ENCODE measurements around the gene ZBTB38. TPM values are rescaled to one million over a fixed set of nuclear protein-coding genes. Genes with fewer than 3 reads are reported as not detected.

Gene ZBTB38
- total and polyA plus RNA-seq, 2 donors (not counting 3 experiments of a cell fraction or from before 2014, with no cell fraction given): 31.1 to 85.2 TPM

DNA sequence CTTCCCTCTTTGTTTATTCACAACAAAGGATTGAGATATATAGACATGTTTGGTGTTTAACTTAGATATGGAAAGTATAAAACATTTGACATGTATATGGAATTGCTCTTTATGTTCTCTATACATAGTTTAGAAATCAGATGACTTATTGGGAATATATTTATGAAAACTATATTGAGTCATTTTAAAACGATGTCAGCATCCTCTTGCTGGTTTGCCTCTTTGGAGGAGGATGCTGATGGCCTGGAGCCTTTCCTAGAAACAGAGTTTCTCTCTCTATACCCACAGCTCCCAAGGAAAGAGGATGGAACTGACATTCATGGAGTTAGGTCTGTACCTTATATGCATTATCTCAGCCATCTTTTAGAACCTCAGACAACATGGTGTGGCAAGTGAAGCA lies 40.3 kb downstream of the ZBTB38 start:
- FAIRE-seq: no peak
- ChIA-PET POLR2A (interaction anchor here (0.6 kb wide), 1 partner anchor 33 kb away, joined by 3 read pairs; no protein-coding TSS in a partner anchor), CTCF (interaction anchor here (1.4 to 1.5 kb wide), 2 partner anchors 18 to 46 kb away, joined by 3 to 4 read pairs; no protein-coding TSS in a partner anchor)
- Histone ChIP-seq H3K9me1 (replicated peaks; ENCODE audit: control insufficient read depth, extremely low read depth, insufficient read depth, low read length) (no peaks in the 10 kb centered on the region), H3K36me3 (ENCODE audit: control insufficient read depth in 2 of 2, extremely low read depth in 1 of 2, insufficient read depth in 2 of 2, low read length in 2 of 2) (peaks cover 14 to 29% of the 10 kb centered on the region in 2 experiments), H4K20me1 (replicated peaks; ENCODE audit: control insufficient read depth, extremely low read depth, insufficient read depth, low read length) (no peaks in the 10 kb centered on the region), H3K4me2 (ENCODE audit: insufficient read depth, low read length) (no peak overlapping the region), H3K4me3 (replicated peaks in 1 of 3; ENCODE audit: insufficient read depth in 1 of 3, low read depth in 1 of 3, low read length in 3 of 3) (no peak overlapping the region), H3K27ac (ENCODE audit: insufficient read depth, low read depth, low read length) (peak overlapping the region; percentile 25), H3K27me3 (ENCODE audit: control insufficient read depth in 2 of 2, insufficient read depth in 2 of 2, low read length in 2 of 2) (no peaks in the 10 kb centered on the region), H3K79me2 (ENCODE audit: control insufficient read depth, insufficient read depth, low read length) (peaks cover 47% of the 10 kb centered on the region), H2AFZ (ENCODE audit: low read depth, low read length) (no peak overlapping the region), H3K9me3 (replicated peaks; ENCODE audit: control insufficient read depth, insufficient read depth, low read length) (no peaks in the 10 kb centered on the region), H3K4me1 (ENCODE audit: control insufficient read depth, extremely low read depth, insufficient read depth, low read length) (peaks cover 80% of the 10 kb centered on the region), H3K9ac (replicated peaks; ENCODE audit: extremely low read depth, insufficient read depth, low read length) (no peak overlapping the region)
- TF ChIP-seq, protein P1, sequence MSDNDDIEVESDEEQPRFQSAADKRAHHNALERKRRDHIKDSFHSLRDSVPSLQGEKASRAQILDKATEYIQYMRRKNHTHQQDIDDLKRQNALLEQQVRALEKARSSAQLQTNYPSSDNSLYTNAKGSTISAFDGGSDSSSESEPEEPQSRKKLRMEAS (IDR thresholded peaks at IDR 0.05; ENCODE audit: insufficient read depth, insufficient read length): no peak
- dilution Hi-C loops (cut with MboI; ENCODE audit: extremely low pct_ligation_motif_present, low sequenced_read_pairs): no loop called here
- no peak for DNase-seq (ENCODE audit: low read depth, low spot score)
- BruUV-seq (replicated peaks): no TSS peak
- intact Hi-C loops (cut with micrococcal nuclease): no loop called here

GRCh38 chr3:141409940-141410241 lies 41.6 kb downstream of the ZBTB38 start:
- peak overlapping the region; percentile 71 for H3K9ac ChIP-seq (replicated peaks; ENCODE audit: extremely low read depth, insufficient read depth, low read length)
- H3K27ac ChIP-seq (ENCODE audit: insufficient read depth, low read depth, low read length): peak overlapping the region; percentile 90
- ChIA-PET POLR2A (no interaction called here), CTCF (interaction anchor here (1.4 to 4.5 kb wide), 6 partner anchors 16 to 98 kb away, joined by 3 to 37 read pairs (median 8); partner anchors contain the start of gene ZBTB38)
- peak overlapping the region; percentile 5 for H3K4me2 ChIP-seq (ENCODE audit: insufficient read depth, low read length)
- no TSS peak for BruUV-seq (replicated peaks)
- dilution Hi-C loops (cut with MboI; ENCODE audit: extremely low pct_ligation_motif_present, low sequenced_read_pairs): no loop called here
- H4K20me1 ChIP-seq (replicated peaks; ENCODE audit: control insufficient read depth, extremely low read depth, insufficient read depth, low read length): no peaks in the 10 kb centered on the region
- H3K27me3 ChIP-seq (ENCODE audit: control insufficient read depth in 2 of 2, insufficient read depth in 2 of 2, low read length in 2 of 2): no peaks in the 10 kb centered on the region
- peaks cover 75% of the 10 kb centered on the region for H3K4me1 ChIP-seq (ENCODE audit: control insufficient read depth, extremely low read depth, insufficient read depth, low read length)
- H3K9me1 ChIP-seq (replicated peaks; ENCODE audit: control insufficient read depth, extremely low read depth, insufficient read depth, low read length): no peaks in the 10 kb centered on the region
- TF ChIP-seq FOS (IDR thresholded peaks at IDR 0.05; ENCODE audit: borderline replicate concordance, insufficient read depth, low read length) (no peak), MYC (IDR thresholded peaks at IDR 0.05; ENCODE audit: low read depth, low read length) (no peak), JUN (IDR thresholded peaks at IDR 0.05; ENCODE audit: borderline replicate concordance, insufficient read depth, insufficient read length, low read depth) (no peak), EZH2 (IDR thresholded peaks at IDR 0.05; ENCODE audit: borderline replicate concordance, low read depth, low read length, severe bottlenecking) (no peak), POLR2A (IDR thresholded peaks at IDR 0.05; ENCODE audit: low read depth, low read length) (peak; percentile 15)
- TF ChIP-seq, protein P2, sequence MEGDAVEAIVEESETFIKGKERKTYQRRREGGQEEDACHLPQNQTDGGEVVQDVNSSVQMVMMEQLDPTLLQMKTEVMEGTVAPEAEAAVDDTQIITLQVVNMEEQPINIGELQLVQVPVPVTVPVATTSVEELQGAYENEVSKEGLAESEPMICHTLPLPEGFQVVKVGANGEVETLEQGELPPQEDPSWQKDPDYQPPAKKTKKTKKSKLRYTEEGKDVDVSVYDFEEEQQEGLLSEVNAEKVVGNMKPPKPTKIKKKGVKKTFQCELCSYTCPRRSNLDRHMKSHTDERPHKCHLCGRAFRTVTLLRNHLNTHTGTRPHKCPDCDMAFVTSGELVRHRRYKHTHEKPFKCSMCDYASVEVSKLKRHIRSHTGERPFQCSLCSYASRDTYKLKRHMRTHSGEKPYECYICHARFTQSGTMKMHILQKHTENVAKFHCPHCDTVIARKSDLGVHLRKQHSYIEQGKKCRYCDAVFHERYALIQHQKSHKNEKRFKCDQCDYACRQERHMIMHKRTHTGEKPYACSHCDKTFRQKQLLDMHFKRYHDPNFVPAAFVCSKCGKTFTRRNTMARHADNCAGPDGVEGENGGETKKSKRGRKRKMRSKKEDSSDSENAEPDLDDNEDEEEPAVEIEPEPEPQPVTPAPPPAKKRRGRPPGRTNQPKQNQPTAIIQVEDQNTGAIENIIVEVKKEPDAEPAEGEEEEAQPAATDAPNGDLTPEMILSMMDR (IDR thresholded peaks at IDR 0.05; ENCODE audit: extremely low read depth in 1 of 2, insufficient read depth in 1 of 2, low read depth in 1 of 2, low read length in 2 of 2): no peak
- peaks cover 12 to 27% of the 10 kb centered on the region in 2 experiments for H3K36me3 ChIP-seq (ENCODE audit: control insufficient read depth in 2 of 2, extremely low read depth in 1 of 2, insufficient read depth in 2 of 2, low read length in 2 of 2)
- intact Hi-C loops (cut with micrococcal nuclease): loop anchor here (1.0 to 2.0 kb wide), 3 partner anchors 49 to 99 kb away; partner anchors contain the start of gene RASA2
- DNase-seq (ENCODE audit: low read depth, low spot score) (no peak), FAIRE-seq (no peak)
- H3K4me3 ChIP-seq (replicated peaks in 1 of 3; ENCODE audit: insufficient read depth in 1 of 3, low read depth in 1 of 3, low read length in 3 of 3): no peak overlapping the region
- peaks cover 48% of the 10 kb centered on the region for H3K79me2 ChIP-seq (ENCODE audit: control insufficient read depth, insufficient read depth, low read length)
- H3K9me3 ChIP-seq (replicated peaks; ENCODE audit: control insufficient read depth, insufficient read depth, low read length): no peaks in the 10 kb centered on the region
- H2AFZ ChIP-seq (ENCODE audit: low read depth, low read length): no peak overlapping the region

All from endothelial cell of umbilical vein (primary cell).